GM18868 (cell line): Measurements from ENCODE around the gene DCC.
A peak's percentile ranks its signal among the peaks of the same experiment; 100 is the strongest.

Experiments
- ATAC-seq: cut with Tn5 transposase; IDR thresholded peaks from one replicate; pipeline ENCODE4 v1.9.1; 2021; ENCODE audit warnings: mild to moderate bottlenecking, moderate library complexity; ENCODE audit not compliant: unreplicated experiment

The DCC gene

GRCh38 chr18:52577795-52578194, 237.8 kb downstream of the DCC start:
- ATAC-seq, result no peak

- ATAC-seq, result no peak
These were observed 242.1 kb downstream of the DCC start for GRCh38 chr18:52582061-52582460.

- no peak for ATAC-seq
These were observed 242.5 kb downstream of the DCC start for GRCh38 chr18:52582516-52582915.

- ATAC-seq, result no peak
These were observed 248.9 kb downstream of the DCC start for GRCh38 chr18:52588931-52589330.

GRCh38 chr18:52596748-52597435, 256.9 kb downstream of the DCC start:
- no peak for ATAC-seq

GRCh38 chr18:52598921-52599320, 258.9 kb downstream of the DCC start:
- no peak for ATAC-seq

- ATAC-seq, result no peak
These were observed 262.8 kb downstream of the DCC start for GRCh38 chr18:52602820-52603219.

GRCh38 chr18:52605345-52605744, 265.3 kb downstream of the DCC start:
- no peak for ATAC-seq

GRCh38 chr18:52607985-52608384, 268.0 kb downstream of the DCC start:
- no peak for ATAC-seq

GRCh38 chr18:52610451-52611115, 270.6 kb downstream of the DCC start:
- no peak for ATAC-seq

- ATAC-seq, result no peak
These were observed 272.4 kb downstream of the DCC start for GRCh38 chr18:52612406-52612805.

- ATAC-seq, result no peak
These were observed 275.3 kb downstream of the DCC start for GRCh38 chr18:52615321-52615720.

- peak; percentile 97 for ATAC-seq
These were observed 275.9 kb downstream of the DCC start for GRCh38 chr18:52615943-52616342.

GRCh38 chr18:52617931-52618330, 277.9 kb downstream of the DCC start:
- no peak for ATAC-seq

GRCh38 chr18:52620926-52621439, 281.0 kb downstream of the DCC start:
- no peak for ATAC-seq

GRCh38 chr18:52624702-52625101, 284.7 kb downstream of the DCC start:
- no peak for ATAC-seq

GRCh38 chr18:52636536-52636935, 296.5 kb downstream of the DCC start:
- no peak for ATAC-seq

- ATAC-seq, result no peak
These were observed 308.2 kb downstream of the DCC start for GRCh38 chr18:52648201-52648600.

- no peak for ATAC-seq
These were observed 312.4 kb downstream of the DCC start for GRCh38 chr18:52652391-52652790.

GRCh38 chr18:52657043-52657805, 317.2 kb downstream of the DCC start:
- no peak for ATAC-seq

GRCh38 chr18:52667463-52668065, 327.6 kb downstream of the DCC start:
- ATAC-seq, result no peak
